ENCODE measurements around the gene IFT52.

The IFT52 gene

DNA sequence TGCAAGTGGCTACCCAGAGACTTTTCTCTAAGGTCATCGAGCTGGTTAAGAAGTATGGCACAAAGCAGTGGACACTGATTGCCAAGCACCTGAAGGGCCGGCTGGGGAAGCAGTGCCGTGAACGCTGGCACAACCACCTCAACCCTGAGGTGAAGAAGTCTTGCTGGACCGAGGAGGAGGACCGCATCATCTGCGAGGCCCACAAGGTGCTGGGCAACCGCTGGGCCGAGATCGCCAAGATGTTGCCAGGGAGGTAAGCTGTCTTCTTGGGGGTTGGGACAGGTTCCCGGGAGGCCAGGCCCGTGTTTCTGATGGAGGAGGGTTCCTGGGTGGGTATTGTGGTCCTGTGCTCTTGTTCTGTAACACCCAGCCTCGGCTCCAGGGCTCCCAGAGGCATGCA is 96.1 kb downstream of the IFT52 start:
- no peak overlapping the region for H3K4me3 ChIP-seq (ENCODE audit: low read depth, low read length)

- H3K4me3 ChIP-seq (ENCODE audit: low read depth, low read length) = no peak overlapping the region
Measured at GRCh38 chr20:43689165-43689564, 98.4 kb downstream of the IFT52 start.

DNA sequence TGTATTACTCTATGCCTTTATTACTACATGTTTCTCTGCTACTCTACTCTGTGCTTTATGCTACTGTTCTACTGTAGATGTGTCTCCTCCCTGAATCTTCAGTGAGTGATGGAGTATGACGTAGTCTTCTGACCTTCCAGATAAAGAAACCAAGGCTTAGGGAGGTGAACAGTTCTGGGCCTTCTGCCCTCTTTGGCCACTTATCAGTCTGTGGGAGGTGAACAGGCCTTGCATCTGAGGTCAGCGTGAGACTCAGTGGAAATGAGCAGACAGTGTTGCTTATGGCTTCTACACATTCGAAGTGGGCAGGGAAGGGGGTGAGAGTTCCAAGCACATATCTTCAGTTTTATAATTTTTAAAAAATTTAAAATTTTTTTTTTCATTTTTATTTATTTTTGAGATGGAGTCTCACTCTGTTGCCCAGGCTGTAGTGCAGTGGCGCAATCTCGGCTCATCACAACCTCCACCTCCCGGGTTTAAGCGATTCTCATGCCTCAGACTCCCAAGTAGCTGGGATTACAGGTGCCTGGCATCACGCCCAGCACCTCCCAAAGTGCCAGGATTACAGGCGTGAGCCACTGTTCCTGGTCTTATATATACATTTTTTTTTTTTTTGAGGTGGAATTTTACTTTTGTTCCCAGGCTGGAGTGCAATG is 100.3 kb downstream of the IFT52 start:
- no peak overlapping the region for H3K4me3 ChIP-seq (ENCODE audit: low read depth, low read length)

- H3K4me3 ChIP-seq (ENCODE audit: low read depth, low read length) = no peak overlapping the region
Measured at GRCh38 chr20:43691928-43692524, 101.3 kb downstream of the IFT52 start.

DNA sequence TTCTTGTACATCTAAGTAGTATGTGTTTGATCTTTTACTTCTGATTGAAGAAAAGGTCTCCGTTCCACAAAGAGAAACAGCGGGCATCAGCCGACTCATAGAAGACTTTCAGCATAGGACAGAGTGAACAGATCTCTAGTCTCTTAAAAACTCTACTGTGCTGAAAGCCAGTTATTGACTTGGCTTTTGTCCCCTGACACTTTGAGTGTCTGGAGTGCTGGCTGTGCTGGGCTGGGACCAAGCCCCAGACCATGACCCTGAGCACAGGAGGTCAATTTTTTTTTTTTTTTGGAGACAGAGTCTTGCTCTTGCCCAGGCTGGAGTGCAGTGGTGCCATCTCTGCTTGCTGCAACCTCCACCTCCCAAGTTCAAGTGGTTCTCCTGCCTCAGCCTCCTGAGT is 104.0 kb downstream of the IFT52 start:
- no peak overlapping the region for H3K4me3 ChIP-seq (ENCODE audit: low read depth, low read length)

DNA sequence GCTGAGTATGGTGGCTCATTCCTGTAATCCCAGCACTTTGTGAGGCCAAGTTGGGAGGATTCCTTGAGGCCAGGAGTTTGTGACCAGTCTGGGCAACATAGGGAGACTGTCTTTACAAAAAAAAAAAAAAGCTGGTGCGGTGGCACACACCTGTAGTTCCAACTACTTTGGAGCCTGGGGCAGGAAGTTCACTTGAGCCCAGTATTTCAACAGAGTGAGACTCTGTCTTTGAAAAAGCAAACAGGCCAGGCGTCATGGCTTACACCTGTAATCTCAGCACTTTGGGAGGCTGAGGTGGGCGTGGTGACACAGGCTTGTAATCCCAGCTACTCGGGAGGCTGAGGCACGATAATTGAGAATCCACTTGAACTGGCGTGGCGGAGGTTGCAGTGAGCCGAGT is 104.8 kb downstream of the IFT52 start:
- H3K4me3 ChIP-seq (ENCODE audit: low read depth, low read length) = no peak overlapping the region
